Stimulated activated CD4-positive, alpha-beta T cell treated with anti-CD3 and anti-CD28 coated beads, Interleukin-12 subunit alpha, Interleukin-12 subunit beta, amount 100 ng/mL, for 4 hours (primary cell): ENCODE measurements around the gene CD68.
"Not testable (repeated sequence)": the region's sequence is repeated elsewhere in the genome, so short reads cannot be mapped to it uniquely, and the experiment has no call there.

ENCODE experiments used
- DNase-seq: peaks from one replicate; pipeline ENCODE4 v3.0.0-alpha.2; 2020

Gene CD68

DNA sequence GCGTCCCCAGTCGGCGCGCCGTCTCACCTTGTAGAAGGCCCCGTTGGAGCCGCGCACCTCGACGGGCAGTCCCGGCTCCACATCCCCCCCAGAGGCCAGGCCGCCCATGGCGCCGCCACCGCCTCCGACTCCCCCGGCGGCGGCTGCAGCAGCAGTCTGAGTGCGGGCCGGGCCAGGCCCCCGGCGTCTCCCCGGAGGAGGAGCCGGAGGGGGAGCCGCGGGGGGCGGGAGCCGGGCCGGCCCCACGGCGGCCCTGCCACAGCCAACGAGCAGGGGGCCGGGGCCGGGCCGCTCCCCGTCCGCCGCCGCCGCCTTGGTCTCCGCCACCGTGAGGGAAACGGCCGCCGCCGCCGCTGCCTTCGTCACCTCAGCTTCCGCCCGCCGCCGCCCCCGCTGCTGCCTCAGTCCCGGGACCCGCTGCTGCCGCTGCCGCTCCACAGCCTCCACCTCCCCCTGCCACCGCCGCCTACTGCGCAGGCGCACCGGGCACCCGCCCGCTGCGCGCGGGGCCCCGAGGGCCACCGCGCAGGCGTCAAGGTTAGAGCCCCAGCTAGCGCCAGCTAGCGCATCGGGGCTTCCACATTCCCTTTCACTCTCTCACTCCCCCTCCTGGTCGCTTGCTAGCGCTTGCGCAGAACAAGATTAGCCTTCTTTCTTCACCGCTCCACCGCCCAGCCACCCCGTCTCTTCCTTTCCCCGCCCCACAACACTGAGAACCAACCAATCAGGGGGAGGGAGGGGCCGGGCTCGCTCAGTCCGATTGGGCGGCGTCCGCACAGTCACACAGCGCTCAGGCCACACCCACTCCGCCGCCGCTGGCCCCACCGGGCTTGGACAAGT is 35.2 kb downstream of the CD68 start, which contains the start of gene FXR2:
Gene FXR2, minus strand, starts transcription at position 473 of the 840 bp plus-strand sequence. Its CDS starts 365 bp downstream, at position 108.
- peak; percentile 99 for DNase-seq

DNA sequence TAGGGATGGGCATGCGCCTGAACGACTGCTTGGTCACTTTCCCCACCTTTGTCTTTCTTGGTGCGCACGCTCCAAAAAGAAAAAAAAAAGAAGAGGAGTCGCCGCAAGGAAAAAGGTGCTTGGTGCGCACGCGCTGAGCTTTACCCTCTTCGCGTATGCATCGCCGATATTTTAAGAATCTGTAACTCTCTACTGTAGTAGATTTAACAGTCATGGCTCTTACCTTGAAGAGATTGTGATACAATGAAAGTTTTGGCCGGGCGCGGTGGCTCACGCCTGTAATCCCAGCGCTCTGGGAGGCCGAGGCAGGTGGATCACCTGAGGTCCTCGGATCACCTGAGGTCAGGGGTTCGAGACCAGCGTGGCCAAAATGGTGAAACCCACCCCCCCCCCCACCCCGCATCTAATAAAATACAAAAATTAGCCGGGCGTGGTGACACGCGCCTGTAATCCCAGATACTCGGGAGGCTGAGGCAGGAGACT is 35.9 kb downstream of the CD68 start:
- DNase-seq = no peak

DNA sequence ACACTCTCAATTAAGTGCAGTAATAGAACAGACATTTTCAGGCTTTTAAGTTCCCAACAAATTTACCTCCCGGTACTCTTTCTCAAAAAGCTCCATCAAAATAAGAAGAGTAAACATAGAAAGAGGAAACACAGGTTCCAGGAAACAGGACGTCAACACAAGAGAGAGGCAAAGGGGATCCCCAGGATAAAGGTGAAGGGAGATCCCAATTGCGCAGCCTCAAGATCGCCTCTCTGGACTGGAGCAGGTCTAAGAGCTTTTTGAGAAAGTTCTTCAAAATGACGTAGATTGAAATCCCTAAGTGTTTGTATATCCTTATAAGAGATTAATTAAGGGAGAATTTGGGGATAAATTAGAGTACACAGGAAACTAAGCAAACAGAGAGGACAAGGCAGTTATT is 39.2 kb downstream of the CD68 start:
- no peak for DNase-seq

DNA sequence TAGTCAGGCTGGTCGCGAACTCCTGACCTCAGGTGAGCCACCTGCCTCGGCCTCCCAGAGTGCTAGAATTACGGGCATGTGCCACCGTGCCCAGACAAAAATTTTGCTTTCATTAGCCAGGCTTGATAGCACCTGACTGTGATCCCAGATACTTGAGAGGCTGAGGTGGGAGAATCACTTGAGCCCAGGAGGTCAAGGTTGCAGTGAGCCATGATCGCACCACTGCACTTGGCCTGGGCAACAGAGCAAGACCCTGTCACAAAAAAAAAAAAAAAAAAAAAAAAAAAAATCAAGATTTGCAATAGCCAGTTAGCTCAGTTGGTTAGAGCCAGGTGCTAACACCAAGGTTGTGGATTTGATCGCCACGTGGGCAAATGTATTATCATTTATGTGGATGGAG is 41.4 kb downstream of the CD68 start:
- no peak for DNase-seq

DNA sequence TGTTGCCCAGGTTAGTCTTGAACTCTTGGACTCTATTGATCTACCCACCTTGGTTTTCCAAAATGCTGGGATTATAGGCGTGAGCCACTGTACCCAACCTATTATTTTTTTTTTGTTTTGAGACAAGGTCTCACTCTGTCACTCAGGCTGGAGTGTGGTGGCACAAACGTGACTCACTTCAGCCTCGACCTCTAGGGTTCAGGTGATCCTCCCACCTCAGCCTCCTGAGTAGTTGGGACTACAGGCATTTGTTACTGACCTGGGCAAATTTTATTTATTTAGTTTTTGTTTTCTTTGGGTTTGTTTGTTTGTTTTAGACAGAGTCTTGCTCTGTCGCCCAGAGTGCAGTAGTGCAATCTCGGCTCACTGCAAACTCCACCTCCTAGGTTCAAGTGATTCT is 44.2 kb downstream of the CD68 start:
- DNase-seq = no peak

DNA sequence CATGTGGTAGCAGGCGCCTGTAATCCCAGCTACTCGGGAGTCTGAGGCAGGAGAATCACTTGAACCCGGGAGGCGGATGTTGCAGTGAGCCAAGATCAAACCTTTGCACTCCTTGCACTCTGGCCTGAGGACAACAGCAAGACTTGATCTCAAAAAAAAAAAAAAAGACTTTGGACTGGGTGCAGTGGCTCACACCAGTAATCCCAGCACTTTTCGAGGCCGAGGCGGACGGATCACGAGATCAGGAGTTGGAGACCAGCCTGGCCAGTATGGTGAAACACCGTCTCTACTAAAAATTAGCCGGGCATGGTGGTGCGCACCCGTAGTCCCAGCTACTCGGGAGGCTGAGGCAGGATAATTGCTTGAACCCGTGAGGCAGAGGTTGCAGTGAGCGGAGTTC is 46.3 kb downstream of the CD68 start:
- DNase-seq = not testable (repeated sequence)

DNA sequence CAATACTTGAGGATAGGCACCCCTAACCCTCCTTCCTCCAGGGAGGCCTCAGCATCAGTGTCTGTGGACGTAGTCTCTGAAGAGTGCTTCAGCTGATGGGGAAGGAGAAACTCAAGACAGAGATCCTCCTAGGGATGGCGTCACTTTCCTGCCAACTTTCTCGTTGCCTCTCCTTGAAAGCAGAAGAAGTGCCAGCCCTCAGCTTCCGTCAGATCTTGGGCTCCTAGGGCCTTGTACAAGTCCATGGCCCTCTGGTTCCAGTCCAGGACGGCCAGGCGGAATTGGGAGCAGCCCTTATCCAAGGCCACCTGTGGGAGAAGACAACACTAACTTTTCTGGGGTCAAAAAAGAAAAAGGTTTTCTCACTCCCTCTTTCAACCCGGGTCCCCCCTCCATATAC is 46.9 kb downstream of the CD68 start:
- no peak for DNase-seq

DNA sequence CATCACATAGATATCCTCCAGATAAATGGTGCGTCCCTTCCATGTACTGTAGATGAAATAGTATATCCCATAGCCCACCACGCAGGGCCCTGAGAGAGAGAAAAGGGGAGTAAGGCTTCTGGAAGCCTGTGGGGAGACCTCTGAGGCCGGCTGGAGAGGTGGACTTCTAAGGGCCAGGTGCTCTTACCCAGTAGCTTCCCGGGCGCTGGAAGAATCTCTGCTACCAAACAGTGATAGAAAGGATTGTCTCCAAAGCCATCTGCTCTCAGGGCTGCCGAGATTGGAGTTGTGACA is 47.5 kb downstream of the CD68 start:
- DNase-seq = no peak

DNA sequence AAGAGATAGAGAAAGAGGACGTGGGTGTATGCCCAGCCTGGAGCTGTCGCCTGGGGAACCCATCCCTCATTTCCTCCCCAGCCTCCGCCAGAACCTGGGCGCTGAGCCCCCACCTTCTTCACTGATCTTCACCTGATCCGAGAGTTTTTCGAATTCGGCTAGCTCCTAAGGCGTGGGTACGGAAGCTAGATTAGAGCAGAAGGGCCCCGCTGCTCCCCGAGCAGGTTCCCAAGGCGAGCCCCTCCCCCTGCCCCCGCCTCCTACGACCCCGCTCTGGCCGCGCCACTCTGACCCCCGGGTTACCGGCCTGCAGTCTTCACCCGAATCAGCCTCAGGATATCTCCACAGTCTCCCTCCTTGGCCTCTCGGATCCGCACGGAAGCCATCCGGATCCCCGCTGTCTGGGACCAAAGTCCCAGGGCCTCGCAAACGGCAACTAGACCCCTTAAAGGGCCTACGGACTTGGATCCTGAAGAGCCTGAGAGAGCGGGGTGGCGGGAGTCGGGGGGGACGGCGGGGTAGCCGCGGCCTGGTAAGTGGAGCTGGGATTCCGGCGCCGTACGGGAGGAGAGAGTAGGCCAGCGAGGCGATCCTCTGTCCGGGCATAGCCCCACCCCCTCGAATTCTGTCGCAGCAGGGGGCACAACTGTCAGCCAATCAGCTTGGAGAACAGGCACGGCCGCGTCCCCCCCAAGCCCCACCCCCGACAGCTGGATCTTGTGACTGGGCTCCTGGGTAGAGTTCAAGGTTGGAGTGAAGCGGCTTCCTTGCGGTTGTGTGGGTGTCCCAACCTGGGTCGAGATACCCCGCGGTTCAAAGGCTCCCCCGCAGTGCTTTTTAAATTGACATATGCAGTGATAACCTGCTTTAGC is 48.0 kb downstream of the CD68 start, which contains the start of gene SAT2:
Gene SAT2, minus strand, starts transcription at position 572 of the 872 bp plus-strand sequence. Its CDS starts 186 bp downstream, at position 386.
- DNase-seq = peak; percentile 79

DNA sequence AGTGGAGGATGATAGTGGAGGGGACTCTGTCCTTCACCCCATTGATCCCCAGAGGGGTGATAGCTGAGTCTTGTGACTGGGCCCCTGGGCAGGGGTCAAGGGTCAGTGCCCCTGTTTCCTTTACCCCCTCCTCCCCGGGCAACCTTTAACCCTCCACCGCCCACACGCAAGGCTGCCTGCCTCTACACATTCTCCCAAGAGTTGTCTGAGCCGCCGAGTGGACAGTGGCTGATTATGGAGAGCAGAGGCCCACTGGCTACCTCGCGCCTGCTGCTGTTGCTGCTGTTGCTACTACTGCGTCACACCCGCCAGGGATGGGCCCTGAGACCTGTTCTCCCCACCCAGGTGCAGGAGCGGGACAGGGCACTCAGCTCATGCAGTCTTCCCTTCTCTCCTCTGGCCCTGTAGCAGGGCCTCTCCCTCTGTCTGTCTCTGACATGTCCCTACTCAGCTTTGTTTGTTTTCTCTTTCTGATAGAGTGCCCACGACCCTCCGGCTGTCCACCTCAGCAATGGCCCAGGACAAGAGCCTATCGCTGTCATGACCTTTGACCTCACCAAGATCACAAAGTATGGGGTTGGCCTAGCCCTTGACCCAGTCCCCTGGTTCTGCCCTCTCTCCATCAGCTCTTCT is 50.6 kb downstream of the CD68 start, which contains the start of gene SHBG:
Gene SHBG, plus strand, starts transcription at position 197 of the 633 bp plus-strand sequence. Its CDS starts 38 bp downstream, at position 235.
- DNase-seq = no peak
